GM21367 (cell line): ENCODE data around the gene TDRD9.

Experiments
- ATAC-seq: cut with Tn5 transposase; IDR thresholded peaks from one replicate; pipeline ENCODE4 v1.9.1; 2021; ENCODE audit not compliant: unreplicated experiment

TDRD9 gene

DNA sequence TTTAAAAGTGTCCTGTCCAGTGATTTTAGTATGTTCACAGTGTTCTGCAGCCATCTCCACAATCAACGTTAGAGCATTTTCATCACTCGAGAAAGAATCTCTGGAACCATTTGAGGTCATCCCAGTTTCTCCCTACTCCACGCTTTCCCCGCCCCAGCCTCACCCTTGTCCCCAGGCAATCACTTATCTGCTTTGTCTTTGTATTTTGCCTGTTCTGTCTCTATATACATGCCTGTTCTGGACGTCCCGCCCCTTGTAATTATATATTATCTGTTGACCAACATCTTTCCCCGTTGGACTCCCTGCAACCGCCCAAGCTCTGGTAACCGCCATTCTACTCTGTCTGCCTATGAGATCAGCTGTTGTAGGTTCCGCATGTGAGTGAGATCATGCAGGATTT, 135.7 kb downstream of the TDRD9 start:
- ATAC-seq, result no peak

GRCh38 chr14:104066279-104066678, 138.0 kb downstream of the TDRD9 start:
- ATAC-seq, result no peak

- ATAC-seq, result no peak
These were observed 138.6 kb downstream of the TDRD9 start for GRCh38 chr14:104066719-104067295.

- no peak for ATAC-seq
These were observed 141.3 kb downstream of the TDRD9 start for GRCh38 chr14:104069541-104069940.

GRCh38 chr14:104072586-104072985, 144.3 kb downstream of the TDRD9 start:
- no peak for ATAC-seq

DNA sequence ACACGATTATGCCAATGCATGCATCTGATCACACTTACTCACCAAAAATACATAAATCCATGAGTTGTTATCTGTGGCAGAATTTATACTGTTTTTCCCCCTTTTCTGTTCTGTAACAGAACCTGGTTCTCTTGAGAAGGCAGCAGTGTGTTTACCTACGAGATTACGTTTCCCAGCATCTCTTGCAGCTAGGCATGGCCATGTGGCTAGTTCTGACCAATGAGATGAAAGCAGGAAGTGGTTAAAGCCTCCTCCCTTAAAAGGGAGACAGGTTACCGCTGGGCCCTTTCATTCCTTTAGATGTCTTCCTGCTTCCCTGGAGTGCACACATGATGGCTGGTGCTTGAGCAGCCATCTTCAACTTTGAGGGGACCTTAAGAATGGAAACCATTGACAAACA, 145.5 kb downstream of the TDRD9 start:
- no peak for ATAC-seq

GRCh38 chr14:104075530-104076151, 147.4 kb downstream of the TDRD9 start:
- no peak for ATAC-seq

DNA sequence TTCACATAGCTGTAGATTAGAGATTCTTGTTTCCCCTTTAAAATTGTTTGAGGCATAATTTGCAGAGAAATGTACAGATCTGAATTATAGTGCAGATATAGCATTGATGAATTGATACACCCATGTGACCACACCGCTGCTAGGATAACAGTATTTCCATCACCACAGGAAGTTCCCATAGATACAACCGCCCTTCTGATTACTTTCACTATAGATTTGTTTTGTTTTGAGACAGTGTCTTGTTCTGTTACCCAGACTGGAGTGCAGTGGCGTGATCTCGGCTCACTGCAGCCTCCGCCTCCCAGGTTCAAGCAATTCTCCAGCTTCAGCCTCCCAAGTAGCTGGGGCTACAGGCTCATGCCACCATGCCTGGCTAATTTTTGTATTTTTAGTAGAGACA, 148.5 kb downstream of the TDRD9 start:
- ATAC-seq, result no peak

DNA sequence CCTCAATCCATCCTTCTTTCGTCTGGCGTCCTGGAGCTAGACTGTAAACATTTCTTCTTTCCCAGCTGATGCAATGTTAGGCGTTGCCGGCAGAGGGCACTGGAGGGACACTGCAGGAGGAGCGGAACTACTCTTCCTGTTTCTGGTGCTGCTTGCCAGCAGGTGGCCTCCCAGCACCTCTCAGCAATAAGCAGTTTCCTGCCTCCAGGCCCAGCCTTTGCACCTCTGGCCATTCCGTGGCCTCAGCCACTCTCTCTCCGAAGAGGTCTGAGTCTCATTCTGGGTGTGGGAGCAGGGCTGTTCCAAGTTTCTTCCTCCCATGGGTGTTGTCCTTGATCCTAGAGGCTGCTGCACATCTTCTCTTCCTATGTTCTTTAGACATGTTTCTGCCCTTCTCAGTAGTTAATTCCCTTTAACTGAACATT, 149.8 kb downstream of the TDRD9 start:
- ATAC-seq, result peak; percentile 83

DNA sequence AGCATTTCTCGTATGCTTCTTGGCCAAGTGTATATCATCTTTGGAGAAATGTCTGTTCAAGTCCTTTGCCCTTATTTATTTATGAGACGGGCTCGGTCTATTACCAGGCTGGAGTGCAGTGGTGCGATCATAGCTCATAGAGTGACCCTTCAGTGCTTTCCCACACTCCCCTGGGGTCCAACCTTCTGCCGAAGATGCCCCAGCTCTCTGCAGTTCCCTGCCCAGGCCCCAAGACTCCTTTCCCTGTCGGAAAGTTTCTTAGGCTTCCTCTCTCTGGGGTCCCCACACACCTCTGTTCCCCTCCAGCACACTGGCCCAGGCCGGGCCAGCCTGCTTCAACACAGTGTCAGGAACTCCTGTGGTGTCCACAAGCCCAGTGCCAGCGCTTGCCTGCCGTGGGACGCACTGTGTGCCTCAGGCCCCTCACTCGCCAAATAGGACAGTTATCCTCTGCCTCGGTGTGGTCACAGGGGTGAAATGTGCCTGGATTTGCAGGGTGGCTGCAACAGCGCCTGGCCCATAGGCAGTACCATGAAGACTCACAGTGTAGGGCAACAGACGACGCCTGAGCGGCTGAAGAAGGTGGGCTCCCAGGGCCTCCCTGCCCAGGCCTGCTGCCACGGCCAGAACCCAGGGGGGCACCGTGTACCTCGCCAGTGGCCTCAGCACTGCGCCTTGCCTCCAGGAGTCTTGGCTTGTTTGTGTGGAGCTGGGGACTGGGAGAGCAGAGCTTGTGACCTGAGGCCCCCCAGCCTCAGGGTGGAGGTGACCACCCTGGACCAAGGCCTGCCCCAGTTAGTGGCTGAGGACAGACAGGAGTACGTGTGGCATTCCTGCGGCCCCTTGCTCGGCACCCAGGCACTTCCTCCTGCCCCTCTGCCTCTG, 152.4 kb downstream of the TDRD9 start:
- no peak for ATAC-seq

DNA sequence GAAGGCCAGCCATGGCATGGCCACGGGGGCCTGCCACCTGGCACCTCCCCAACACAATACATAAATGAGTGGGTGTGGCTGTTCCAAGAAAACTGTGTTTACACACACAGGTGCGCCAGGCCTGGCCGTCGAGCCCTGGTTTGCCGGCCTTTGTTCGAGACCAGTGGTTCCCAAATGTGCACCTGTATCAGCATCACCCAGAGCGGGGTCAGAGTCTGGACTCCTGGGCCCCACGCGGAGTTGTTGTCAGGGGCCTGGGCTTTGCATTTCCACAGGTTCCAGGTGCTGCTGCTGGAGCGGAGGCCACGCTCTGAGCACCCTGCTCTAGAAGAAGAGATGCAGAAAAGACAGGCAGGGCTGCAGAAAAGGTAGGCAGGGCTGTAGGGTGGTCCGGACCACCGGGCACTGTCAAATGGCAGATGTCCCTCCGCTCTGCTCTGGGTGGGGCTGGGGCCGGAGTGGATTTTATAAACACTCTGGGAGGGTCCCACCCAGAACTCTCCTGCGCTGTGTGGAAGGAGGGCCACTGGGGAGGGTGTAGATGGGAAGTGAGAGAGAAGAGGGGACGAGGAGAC, 153.1 kb downstream of the TDRD9 start:
- no peak for ATAC-seq

- no peak for ATAC-seq
These were observed 153.8 kb downstream of the TDRD9 start for GRCh38 chr14:104081951-104082464.

GRCh38 chr14:104082807-104083206, 154.6 kb downstream of the TDRD9 start:
- no peak for ATAC-seq

DNA sequence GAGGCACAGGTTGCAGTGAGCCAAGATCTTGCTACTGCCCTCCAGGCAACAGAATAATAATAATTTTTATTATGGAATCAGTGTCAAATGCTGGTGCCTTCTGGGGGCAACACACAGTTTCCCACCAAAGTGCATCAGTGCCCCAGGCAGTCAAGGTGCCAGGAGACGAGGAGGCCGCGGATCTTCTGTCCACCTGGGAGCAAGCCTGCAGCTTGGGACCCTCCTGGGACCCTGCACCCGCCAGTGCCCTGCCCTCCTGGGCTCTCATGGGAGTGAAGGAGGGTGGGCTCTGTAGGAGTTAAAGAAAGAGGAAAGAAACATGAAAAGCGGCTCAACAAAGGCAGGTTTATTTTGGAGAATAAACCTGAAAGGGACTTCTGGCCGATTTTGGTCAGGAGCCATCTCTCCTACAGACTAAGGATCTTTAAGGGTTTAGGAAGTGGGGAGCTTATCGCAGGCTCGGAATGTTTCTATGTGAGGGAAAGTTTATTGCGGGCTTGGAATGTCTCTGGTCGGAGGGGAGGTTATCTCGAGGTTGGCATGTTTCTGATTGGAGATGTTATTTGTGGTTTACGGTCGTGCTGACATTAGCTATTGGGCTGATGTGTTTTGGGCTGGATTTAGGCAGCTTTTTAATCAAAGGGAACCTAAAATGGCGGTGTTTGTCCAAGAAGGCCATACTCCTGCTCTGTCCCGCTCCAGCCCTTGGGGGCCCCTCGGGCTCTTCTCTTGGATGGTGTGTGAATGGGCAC, 156.2 kb downstream of the TDRD9 start:
- no peak for ATAC-seq

DNA sequence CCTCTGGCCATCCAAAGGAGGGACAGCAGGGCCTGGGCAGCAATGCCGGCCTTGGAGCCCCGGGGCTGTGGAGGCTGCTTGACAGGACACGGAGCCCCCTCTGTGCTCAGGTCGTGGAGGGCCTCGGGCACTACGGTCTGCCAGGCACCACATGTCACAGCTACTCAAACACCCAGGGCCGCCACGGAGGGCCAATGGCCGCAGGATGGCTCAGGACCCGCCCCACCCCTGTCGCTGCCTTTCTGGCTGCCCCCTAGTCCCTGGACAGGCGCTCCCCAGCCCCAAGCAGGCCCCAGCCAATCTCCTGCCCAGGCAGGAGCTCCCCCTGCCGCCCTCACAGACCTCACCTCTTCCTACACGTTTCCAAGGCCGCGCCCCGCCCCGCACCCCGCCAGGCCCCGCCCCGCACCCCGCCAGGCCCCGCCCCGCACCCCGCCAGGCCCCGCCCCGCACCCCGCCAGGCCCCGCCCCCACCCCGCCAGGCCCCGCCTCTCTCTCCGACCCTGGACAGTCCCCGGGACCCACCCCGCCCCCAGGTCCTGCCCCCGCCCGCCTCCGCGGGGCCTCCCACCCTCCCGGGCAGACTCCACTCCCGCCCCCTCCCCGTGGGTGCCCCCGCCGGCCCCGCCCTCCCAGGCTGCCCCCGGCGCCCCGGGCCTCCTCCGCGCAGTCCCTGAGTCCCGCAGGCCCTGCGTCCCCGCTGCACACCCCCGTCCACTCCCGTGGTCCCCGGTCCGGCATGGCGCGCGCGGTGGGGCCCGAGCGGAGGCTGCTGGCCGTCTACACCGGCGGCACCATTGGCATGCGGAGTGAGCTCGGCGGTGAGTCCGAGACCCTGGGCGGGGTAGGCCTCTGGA, 157.0 kb downstream of the TDRD9 start, which contains the start of gene ASPG:
ASPG (plus strand) TSS at position 669 of the 857 bp plus-strand sequence; CDS start at position 740, 71 bp downstream.
- ATAC-seq, result no peak

DNA sequence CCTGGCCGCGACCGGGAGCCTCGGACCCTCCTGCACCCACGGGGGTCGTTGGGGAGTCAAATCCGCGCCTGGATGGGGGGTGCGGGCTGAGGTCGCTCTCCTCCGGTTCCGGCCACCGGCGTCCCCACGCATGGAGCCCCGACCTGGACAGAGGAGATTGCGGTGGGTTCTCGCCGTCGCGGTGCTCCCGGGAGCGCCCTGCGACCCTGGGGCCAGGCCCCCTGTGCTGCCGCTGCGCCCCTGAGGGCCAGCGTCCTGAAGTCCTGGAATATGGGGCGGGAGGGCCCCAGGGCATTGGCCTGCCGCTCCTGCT, 157.6 kb downstream of the TDRD9 start:
- no peak for ATAC-seq

DNA sequence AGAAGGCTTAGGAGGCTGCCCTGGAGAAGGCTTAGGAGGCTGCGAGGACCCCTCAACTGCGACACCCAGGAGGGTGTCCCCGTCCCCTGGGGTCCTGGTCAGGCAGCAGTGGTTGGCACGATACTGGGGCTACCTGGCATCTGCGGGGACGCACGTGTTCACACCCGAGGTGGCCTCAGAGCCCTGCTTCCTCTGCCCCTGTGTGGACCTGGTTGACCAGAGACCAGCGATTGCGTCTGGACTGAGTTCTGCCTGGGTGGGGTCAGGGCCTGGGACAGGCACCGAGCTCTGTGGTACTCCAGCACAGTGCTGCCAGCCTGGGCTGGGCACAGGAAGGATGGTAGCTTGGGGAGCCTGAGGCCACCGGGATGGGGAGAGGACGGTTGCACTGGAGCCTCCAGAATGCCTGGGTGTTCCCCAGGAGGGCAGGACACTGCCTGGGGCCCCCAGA, 158.0 kb downstream of the TDRD9 start:
- no peak for ATAC-seq

DNA sequence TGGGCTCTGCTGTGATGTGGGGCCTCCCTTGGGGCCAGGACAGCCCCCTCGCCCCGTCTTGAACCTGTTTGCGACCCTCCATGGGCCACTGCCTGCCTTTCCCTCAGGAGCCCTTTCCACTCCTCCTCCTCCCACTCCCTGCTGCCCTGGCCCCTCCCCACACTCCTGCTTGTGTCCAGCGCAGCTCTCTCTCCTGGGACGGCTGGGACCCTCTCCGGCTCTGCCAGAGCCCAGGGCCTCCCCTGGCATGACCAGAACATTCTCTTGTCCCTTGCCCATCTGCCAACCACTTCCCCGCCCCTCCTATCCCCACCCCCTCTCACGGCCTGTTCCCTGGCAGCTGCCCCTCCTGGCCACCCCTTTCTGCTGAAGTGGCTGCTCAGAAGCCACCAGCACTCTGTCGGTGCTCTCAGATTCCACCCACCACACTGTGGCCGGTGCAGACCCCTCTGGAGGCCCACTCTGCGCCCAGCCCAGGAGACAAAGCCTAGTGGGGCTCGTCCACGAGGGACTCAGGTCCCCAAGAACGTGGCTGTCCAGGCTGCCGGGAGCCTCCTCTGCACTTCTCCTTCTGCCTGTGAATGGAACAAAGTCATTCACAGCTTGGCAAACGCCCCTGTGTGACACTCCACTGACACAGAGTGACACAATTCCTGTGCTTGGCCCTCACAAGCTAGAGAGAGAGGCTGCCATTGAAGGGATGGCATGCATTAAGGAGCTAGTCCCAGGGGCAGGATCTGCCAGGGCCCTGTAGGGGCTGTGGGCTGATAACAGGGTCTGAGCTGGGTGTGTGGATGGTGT, 158.6 kb downstream of the TDRD9 start:
- ATAC-seq, result no peak

DNA sequence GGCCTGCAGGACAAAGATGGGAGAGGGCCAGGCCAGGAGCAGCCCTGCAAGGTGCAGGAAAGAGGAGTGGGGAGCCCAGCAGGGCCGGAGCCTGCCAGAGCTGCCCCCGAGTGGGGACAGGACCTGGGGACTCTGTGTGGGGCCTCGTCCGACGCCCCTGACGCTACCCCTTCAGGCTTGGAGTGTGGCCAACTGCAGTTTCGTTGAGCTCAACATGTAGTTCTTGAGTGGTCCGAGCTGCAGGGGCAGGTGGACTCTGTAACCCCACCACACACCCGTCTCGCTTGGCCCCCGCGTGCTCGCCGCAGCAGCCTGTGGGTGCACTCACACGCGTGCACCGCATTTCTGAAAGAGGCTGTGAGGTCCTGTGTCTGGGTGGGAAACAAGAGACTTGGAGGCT, 159.2 kb downstream of the TDRD9 start:
- no peak for ATAC-seq
